K562 (cell line): ENCODE results near the gene PRKACA. TPM values are rescaled to one million over a fixed set of nuclear protein-coding genes. Genes with fewer than 3 reads are reported as not detected.

Experiments
- ATAC-seq: fragments of 200-7000 bp; cut with Tn5 transposase; 3 replicates; pipeline ENCODE4 v1.9.1; 2020; ENCODE audit warnings: moderate library complexity
- BruUV-seq: library from RNA; stranded (reverse); fragments of 400-500 nt; replicated peaks from 2 replicates; lab custom pipeline; 2021; lab: Mats Ljungman, UMichigan
- CTCF ChIA-PET: fragments of 300-600 bp; formaldehyde crosslinking; extraction: SDS; loops from one replicate; lab custom pipeline; 2021; ENCODE audit warnings: low intra/inter-chr PET ratio; lab: Yijun Ruan, JAX
- POLR2A ChIA-PET: fragments of 300-600, 350-650 bp; sonication (Branson Sonifier 250); formaldehyde crosslinking; extraction: SDS; loops from one replicate; lab custom pipeline; 2021; ENCODE audit warnings: antibody characterized with exemption, inconsistent platforms; lab: Yijun Ruan, JAX
- DNase-seq, 4 experiments: peaks; one replicate each; pipeline versions ENCODE4 v3.0.0 to v3.0.0-alpha.2; 2011 to 2018; ENCODE audit warnings: low spot score in 3 of 4, mixed read lengths in 3 of 4; ENCODE audit errors: extremely low read depth in 1 of 4
- FAIRE-seq: peaks from 2 replicates; lab custom pipeline; 2011; peaks lifted over from hg19 to GRCh38; lab: Jason Lieb, UNC
- H2AFZ ChIP-seq: 2 replicates; pipeline ENCODE4 v1.6.0; 2011; ENCODE audit warnings: low read depth, low read length, control low read depth, inconsistent platforms
- H3K27ac ChIP-seq: fragments of 200-600 bp; 3 replicates; pipeline ENCODE4 v1.8.0; 2011; ENCODE audit warnings: low read depth, mild to moderate bottlenecking, control low read depth, inconsistent platforms, low read length, moderate library complexity, mixed read lengths; ENCODE audit errors: extremely low read depth
- H3K27me3 ChIP-seq, 2 experiments: fragments of 300-600 bp in 1 of 2; 2 replicates in 1 of 2; 3 replicates in 1 of 2; pipeline versions ENCODE4 v1.6.0 to v1.8.0; 2011; ENCODE audit warnings: inconsistent platforms in 2 of 2, low read length in 2 of 2, mild to moderate bottlenecking in 1 of 2, mixed read lengths in 1 of 2, moderate library complexity in 1 of 2; ENCODE audit not compliant: control insufficient read depth in 2 of 2, insufficient read depth in 2 of 2
- H3K36me3 ChIP-seq: fragments of 300-600 bp; 3 replicates; pipeline ENCODE4 v1.8.0; 2011; ENCODE audit warnings: mild to moderate bottlenecking, low read length, inconsistent platforms; ENCODE audit not compliant: control insufficient read depth, insufficient read depth
- H3K4me1 ChIP-seq, 2 experiments: fragments of 200-600 bp in 1 of 2; replicated peaks in 1 of 2; 2 replicates in 1 of 2; 3 replicates in 1 of 2; pipeline versions ENCODE4 v1.5.1 to v1.8.0; 2011; ENCODE audit warnings: inconsistent platforms in 2 of 2, low read length in 2 of 2, mild to moderate bottlenecking in 1 of 2, mixed read lengths in 1 of 2, moderate library complexity in 1 of 2; ENCODE audit not compliant: control insufficient read depth in 2 of 2, insufficient read depth in 2 of 2
- H3K4me2 ChIP-seq: 2 replicates; pipeline ENCODE4 v1.6.1; 2011; ENCODE audit warnings: low read length, control low read depth, inconsistent platforms, mixed read lengths; ENCODE audit not compliant: insufficient read depth
- H3K4me3 ChIP-seq: fragments of 200-600 bp; sonication (generic), shearing (Covaris generic); 2 replicates; pipeline ENCODE4 v1.5.1; 2016; ENCODE audit warnings: control low read depth, inconsistent platforms
- H3K79me2 ChIP-seq: fragments of 200-600 bp; 3 replicates; pipeline ENCODE4 v1.8.0; 2011; ENCODE audit warnings: low read length, inconsistent platforms; ENCODE audit not compliant: control insufficient read depth, insufficient read depth
- H3K9ac ChIP-seq, 2 experiments: 2 replicates each; pipeline versions ENCODE4 v1.6.0 to v1.6.1; 2011; ENCODE audit warnings: low read depth in 2 of 2, low read length in 2 of 2, control low read depth in 1 of 2, inconsistent platforms in 1 of 2, mild to moderate bottlenecking in 1 of 2, mixed read lengths in 1 of 2; ENCODE audit not compliant: insufficient read depth in 1 of 2
- H3K9me1 ChIP-seq: one replicate; pipeline ENCODE4 v1.6.0; 2011; ENCODE audit warnings: inconsistent platforms, mild to moderate bottlenecking, low read length, moderate library complexity; ENCODE audit not compliant: control insufficient read depth, insufficient read depth
- H3K9me3 ChIP-seq: replicated peaks from 2 replicates; pipeline ENCODE4 v1.5.1; 2011; ENCODE audit warnings: low read depth, low read length, inconsistent platforms; ENCODE audit not compliant: control insufficient read depth, insufficient read depth
- H4K20me1 ChIP-seq: replicated peaks from 2 replicates; pipeline ENCODE4 v1.6.1; 2011; ENCODE audit warnings: low read length, inconsistent platforms, mixed read lengths; ENCODE audit not compliant: control insufficient read depth, insufficient read depth
- BRF1 ChIP-seq: IDR thresholded peaks from 3 replicates; pipeline ENCODE4 v1.6.1; 2011; ENCODE audit warnings: borderline replicate concordance, mild to moderate bottlenecking; ENCODE audit not compliant: insufficient read length; ENCODE audit errors: extremely low read depth
- TCF7L2 ChIP-seq: fragments of 150-350 bp; IDR thresholded peaks from 2 replicates; pipeline ENCODE4 v1.6.1; 2016; ENCODE audit warnings: low read depth, mild to moderate bottlenecking, low read length, moderate library complexity
- ZNF77 ChIP-seq: fragments of 250-450 bp; sonication (Bioruptor Pico); IDR thresholded peaks from 2 replicates; pipeline ENCODE4 v1.5.0; 2020
- WGBS: fragments of 100-300 bp; shearing (Covaris generic); methylation state at CpG from one replicate; pipeline ENCODE4 v1.1.6; 2016; ENCODE audit warnings: low coverage, mixed read lengths; ENCODE audit not compliant: insufficient coverage; ENCODE audit errors: missing lambda C conversion rate; 5-methylcytosine and 5-hydroxymethylcytosine counted together
- in situ Hi-C: fragments of 300-500 bp; cut with MboI; formaldehyde crosslinking; loops from 4 replicates; pipeline ENCODE4 v1.15.0; 2018; ENCODE audit warnings: inconsistent platforms, mixed read lengths
- intact Hi-C: fragments of 100-400 bp; cut with micrococcal nuclease; formaldehyde crosslinking; loops from 2 replicates; pipeline ENCODE4 v1.14.2; 2022
- polyA plus RNA-seq, 8 experiments: library from polyadenylated mRNA; depleted of rRNA in 4 of 8; stranded (reverse) in 5 of 8; unstranded in 3 of 8; fragments of >200 nt; fragmentation: Nextera tagmentation in 2 of 8; fragmentation: Illumina TruSeq in 1 of 8; extraction: Ambion mirVana in 2 of 8; extraction: Trizol in 1 of 8; gene quantifications; 2 replicates each; pipeline versions ENCODE4 v1.2.1 to v1.2.3, GENCODE V29; 2011 to 2014; ENCODE audit warnings: inconsistent platforms in 1 of 8, missing spikeins in 1 of 8
- total RNA-seq, 7 experiments: library from RNA; depleted of rRNA in 6 of 7; stranded (reverse); fragments of >200 nt in 6 of 7; fragmentation: Illumina TruSeq in 2 of 7; extraction: Trizol in 2 of 7; gene quantifications; 2 replicates each; pipeline versions ENCODE4 v1.2.1 to v1.2.3, GENCODE V29; 2011 to 2021; ENCODE audit warnings: low replicate concordance in 1 of 7
- TF ChIP-seq, protein P1 (sequence below): sonication (generic); formaldehyde crosslinking; IDR thresholded peaks from 2 replicates; pipeline ENCODE4 v1.5.0; 2020; ENCODE audit warnings: missing genetic modification reagents
- TF ChIP-seq, protein P2 (sequence below): fragments of 450-650 bp; conservative IDR thresholded peaks from 2 replicates; pipeline ENCODE4 v1.6.1; 2016; ENCODE audit warnings: missing genetic modification characterization, low read depth, mild to moderate bottlenecking, missing compliant biosample characterization, moderate library complexity

PRKACA gene
- total and polyA plus RNA-seq, 9 of the 15 experiments (the other 6 are each of a cell fraction or from before 2014, with no cell fraction given): 1.2 to 63.1 (median 13.0) TPM

DNA sequence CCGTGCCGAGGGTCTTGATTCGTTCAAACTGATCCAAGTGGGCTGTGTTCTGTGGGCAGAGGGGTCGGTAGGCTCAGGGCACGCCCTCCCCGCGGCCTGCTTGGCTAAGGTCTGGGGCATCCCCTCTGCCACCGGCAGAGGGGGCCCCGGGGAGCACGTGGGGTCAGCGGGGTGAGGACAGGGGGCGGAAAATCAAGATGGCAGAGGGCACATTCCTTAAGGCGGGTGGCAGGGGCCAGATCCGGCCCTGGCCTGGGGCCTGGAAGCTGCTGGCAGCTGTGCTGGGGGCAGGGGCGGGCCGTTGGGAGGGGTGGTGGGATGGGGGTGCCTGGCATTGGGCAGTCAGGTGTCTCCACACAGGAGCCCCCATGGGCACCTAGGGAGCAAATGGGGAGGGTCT lies 10.7 kb downstream of the PRKACA start (continued):
- TF ChIP-seq, protein P1, sequence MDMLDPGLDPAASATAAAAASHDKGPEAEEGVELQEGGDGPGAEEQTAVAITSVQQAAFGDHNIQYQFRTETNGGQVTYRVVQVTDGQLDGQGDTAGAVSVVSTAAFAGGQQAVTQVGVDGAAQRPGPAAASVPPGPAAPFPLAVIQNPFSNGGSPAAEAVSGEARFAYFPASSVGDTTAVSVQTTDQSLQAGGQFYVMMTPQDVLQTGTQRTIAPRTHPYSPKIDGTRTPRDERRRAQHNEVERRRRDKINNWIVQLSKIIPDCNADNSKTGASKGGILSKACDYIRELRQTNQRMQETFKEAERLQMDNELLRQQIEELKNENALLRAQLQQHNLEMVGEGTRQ (CRISPR knock-in tag): no peak

DNA sequence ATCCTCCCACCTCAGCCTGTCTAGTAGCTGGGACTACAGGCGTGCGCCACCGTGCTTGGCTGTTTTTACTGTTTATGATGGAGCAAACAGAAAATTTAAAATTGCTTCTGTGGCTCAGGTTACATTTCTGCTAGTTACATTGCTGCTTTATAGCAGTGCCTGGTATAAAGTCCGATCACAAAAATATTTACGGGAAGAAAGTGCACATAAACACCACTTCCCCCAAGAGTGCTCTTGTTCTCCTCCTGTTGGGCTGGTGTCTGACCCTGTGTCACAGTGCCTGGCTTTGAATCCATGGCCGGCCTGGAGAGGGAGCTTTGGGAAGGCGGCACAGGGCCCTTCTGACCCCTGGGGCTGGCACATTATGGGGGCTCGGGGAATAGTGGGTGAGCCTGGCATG lies 11.9 kb downstream of the PRKACA start:
- H3K4me1 ChIP-seq: peaks cover 0 to 3% of the 10 kb centered on the region in 2 experiments; a peak in 2 of 5 replicates
- ChIA-PET POLR2A (no interaction called here), CTCF (no interaction called here)
- no peak overlapping the region for H3K4me3 ChIP-seq
- WGBS: 87% methylated on average over 8 of the region's 8 CpGs
- no peak for DNase-seq
- H3K9ac ChIP-seq: no peak overlapping the region
- no peaks in the 10 kb centered on the region for H3K9me3 ChIP-seq
- H2AFZ ChIP-seq: no peak overlapping the region
- BruUV-seq: no TSS peak
- H3K27me3 ChIP-seq: no peaks in the 10 kb centered on the region
- no peaks in the 10 kb centered on the region for H3K79me2 ChIP-seq
- no peak overlapping the region for H3K27ac ChIP-seq
- no peaks in the 10 kb centered on the region for H3K9me1 ChIP-seq
- intact Hi-C loops: no loop called here
- peaks cover 30% of the 10 kb centered on the region; the same call in 2 of the 3 replicates for H3K36me3 ChIP-seq
- no peak overlapping the region for H3K4me2 ChIP-seq
- ATAC-seq: no peak
- TF ChIP-seq BRF1 (no peak), TCF7L2 (no peak), ZNF77 (CRISPR knock-in tag) (no peak)
- TF ChIP-seq, protein P2, sequence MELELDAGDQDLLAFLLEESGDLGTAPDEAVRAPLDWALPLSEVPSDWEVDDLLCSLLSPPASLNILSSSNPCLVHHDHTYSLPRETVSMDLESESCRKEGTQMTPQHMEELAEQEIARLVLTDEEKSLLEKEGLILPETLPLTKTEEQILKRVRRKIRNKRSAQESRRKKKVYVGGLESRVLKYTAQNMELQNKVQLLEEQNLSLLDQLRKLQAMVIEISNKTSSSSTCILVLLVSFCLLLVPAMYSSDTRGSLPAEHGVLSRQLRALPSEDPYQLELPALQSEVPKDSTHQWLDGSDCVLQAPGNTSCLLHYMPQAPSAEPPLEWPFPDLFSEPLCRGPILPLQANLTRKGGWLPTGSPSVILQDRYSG (tag): no peak
- no peak for FAIRE-seq
- in situ Hi-C loops: no loop called here
- no peaks in the 10 kb centered on the region for H4K20me1 ChIP-seq
